ENCODE data around the gene MED12L. TPM values are rescaled to one million over a fixed set of nuclear protein-coding genes. Genes with fewer than 3 reads are reported as not detected.

Gene MED12L
- total RNA-seq, 2 experiments from 2014 or later, result 12.6 to 32.7 TPM

- no peaks in the 10 kb centered on the region for H3K4me1 ChIP-seq (ENCODE audit: insufficient read depth, low read length, poor library complexity, severe bottlenecking)
- POLR2A ChIA-PET, result interaction anchor here (0.6 to 0.8 kb wide), 2 partner anchors 10 to 21 kb away, joined by 3 to 4 read pairs; no protein-coding TSS in a partner anchor
- no peaks in the 10 kb centered on the region for H3K9me3 ChIP-seq (ENCODE audit: low read length)
- BruUV-seq (replicated peaks), result no TSS peak
- DNase-seq (ENCODE audit: low spot score), result no peak
- intact Hi-C loops (cut with micrococcal nuclease; ENCODE audit: unreplicated experiment), result no loop called here
- H3K79me2 ChIP-seq (ENCODE audit: insufficient read depth, low read depth, low read length), result no peaks in the 10 kb centered on the region
- H3K27ac ChIP-seq (ENCODE audit: low read depth, low read length, poor library complexity, severe bottlenecking), result no peak overlapping the region
- H4K20me1 ChIP-seq (ENCODE audit: insufficient read depth, low read length), result no peaks in the 10 kb centered on the region
- TF ChIP-seq CTCF (conservative IDR thresholded peaks at IDR 0.05; ENCODE audit: low read length) (no peak), EZH2phosphoT487 (IDR thresholded peaks at IDR 0.05; ENCODE audit: borderline replicate concordance, low read depth, low read length) (no peak)
- peaks cover 9% of the 10 kb centered on the region; the same call in 1 of the 2 replicates for H3K36me3 ChIP-seq (ENCODE audit: insufficient read depth, low read length)
- H3K4me2 ChIP-seq (ENCODE audit: low read length), result no peak overlapping the region
- no peak overlapping the region for H2AFZ ChIP-seq (ENCODE audit: low read length)
- CTCF ChIA-PET (ENCODE audit: unreplicated experiment), result no interaction called here
- H3K4me3 ChIP-seq (ENCODE audit: low read depth, low read length, poor library complexity, severe bottlenecking), result no peak overlapping the region
- H3K9me2 ChIP-seq (ENCODE audit: insufficient read depth, low read length), result no peaks in the 10 kb centered on the region
Measured at GRCh38 chr3:151367448-151367847, 282.0 kb downstream of the MED12L start.

- H3K4me2 ChIP-seq (ENCODE audit: low read length), result no peak overlapping the region
Measured at GRCh38 chr3:151371526-151371925, 286.1 kb downstream of the MED12L start.

More at GRCh38 chr3:151371526-151371925, 286.1 kb downstream of the MED12L start:
- Histone ChIP-seq H3K36me3 (ENCODE audit: insufficient read depth, low read length) (peaks cover 9% of the 10 kb centered on the region; the same call in 1 of the 2 replicates), H3K79me2 (ENCODE audit: insufficient read depth, low read depth, low read length) (no peaks in the 10 kb centered on the region), H3K9me2 (ENCODE audit: insufficient read depth, low read length) (no peaks in the 10 kb centered on the region), H2AFZ (ENCODE audit: low read length) (no peak overlapping the region), H3K4me3 (ENCODE audit: low read depth, low read length, poor library complexity, severe bottlenecking) (no peak overlapping the region), H3K4me1 (ENCODE audit: insufficient read depth, low read length, poor library complexity, severe bottlenecking) (no peaks in the 10 kb centered on the region), H3K9me3 (ENCODE audit: low read length) (no peaks in the 10 kb centered on the region), H4K20me1 (ENCODE audit: insufficient read depth, low read length) (no peaks in the 10 kb centered on the region), H3K27ac (ENCODE audit: low read depth, low read length, poor library complexity, severe bottlenecking) (no peak overlapping the region)
- no peak for TF ChIP-seq EZH2phosphoT487 (IDR thresholded peaks at IDR 0.05; ENCODE audit: borderline replicate concordance, low read depth, low read length)
- no peak for TF ChIP-seq CTCF (conservative IDR thresholded peaks at IDR 0.05; ENCODE audit: low read length)
- BruUV-seq (replicated peaks), result no TSS peak
- no peak for DNase-seq (ENCODE audit: low spot score)
- POLR2A ChIA-PET, result interaction anchor here (0.6 to 1.4 kb wide), 3 partner anchors 11 to 53 kb away, joined by 3 to 5 read pairs (median 3); no protein-coding TSS in a partner anchor
- intact Hi-C loops (cut with micrococcal nuclease; ENCODE audit: unreplicated experiment), result no loop called here
- CTCF ChIA-PET (ENCODE audit: unreplicated experiment), result no interaction called here

Data from OCI-LY7 (cell line).